ENCODE measurements around the gene IFITM5. TPM values are rescaled to one million over a fixed set of nuclear protein-coding genes. Genes with fewer than 3 reads are reported as not detected.
A peak's percentile ranks its signal among the peaks of the same experiment; 100 is the strongest.

The IFITM5 gene
- total and polyA plus RNA-seq, 2 of the 4 experiments (the other 2 are of a cell fraction), result not detected

- no peak overlapping the region for H3K56ac ChIP-seq (ENCODE audit: extremely low read depth, insufficient read depth, low read length)
- no peak overlapping the region for H3K4me2 ChIP-seq (ENCODE audit: low read depth, low read length)
- H2BK120ac ChIP-seq (ENCODE audit: low read depth, low read length), result no peak overlapping the region
- CTCF ChIA-PET, result no interaction called here
- no peak overlapping the region for H2AK5ac ChIP-seq (ENCODE audit: low read depth, low read length)
- H3K9ac ChIP-seq (ENCODE audit: low read depth, low read length), result no peak overlapping the region
- no peaks in the 10 kb centered on the region for H4K20me1 ChIP-seq (ENCODE audit: insufficient read depth, low read length)
- no peak overlapping the region for H2BK5ac ChIP-seq (ENCODE audit: low read depth, low read length, poor library complexity, severe bottlenecking)
- TF ChIP-seq RAD21 (IDR thresholded peaks at IDR 0.05; ENCODE audit: low read length), result no peak
- TF ChIP-seq CTCF (conservative IDR thresholded peaks at IDR 0.05; ENCODE audit: low read depth, low read length), result no peak
- TF ChIP-seq POLR2A (IDR thresholded peaks at IDR 0.05; ENCODE audit: low read depth, low read length), result no peak
- no peak for TF ChIP-seq USF2 (IDR thresholded peaks at IDR 0.05; ENCODE audit: low read depth, low read length)
- no peak for TF ChIP-seq RFX5 (IDR thresholded peaks at IDR 0.05; ENCODE audit: low read depth, low read length)
- no peak for TF ChIP-seq MXI1 (IDR thresholded peaks at IDR 0.05; ENCODE audit: borderline replicate concordance, low read depth, low read length)
- no peak for TF ChIP-seq BHLHE40 (IDR thresholded peaks at IDR 0.05; ENCODE audit: low read depth, low read length)
- no peak for TF ChIP-seq CHD1 (IDR thresholded peaks at IDR 0.05; ENCODE audit: low read depth, low read length)
- TF ChIP-seq ELK1 (IDR thresholded peaks at IDR 0.05; ENCODE audit: borderline replicate concordance, low read depth, low read length), result no peak
- TF ChIP-seq SMC3 (IDR thresholded peaks at IDR 0.05; ENCODE audit: low read depth, low read length), result no peak
- no peak for TF ChIP-seq MAFK (IDR thresholded peaks at IDR 0.05; ENCODE audit: low read depth, low read length)
- H4K5ac ChIP-seq (ENCODE audit: low read depth, low read length), result no peak overlapping the region
- H3K18ac ChIP-seq (ENCODE audit: low read depth, low read length), result no peak overlapping the region
- peaks cover 2% of the 10 kb centered on the region; the same call in 1 of the 2 replicates for H3K9me3 ChIP-seq (ENCODE audit: control insufficient read depth, insufficient read depth, low read length)
- H3K27ac ChIP-seq (ENCODE audit: insufficient read depth, low read length), result no peak overlapping the region
- H3K14ac ChIP-seq (replicated peaks; ENCODE audit: low read depth, low read length), result no peak overlapping the region
- no peaks in the 10 kb centered on the region for H3K4me1 ChIP-seq (ENCODE audit: control insufficient read depth, insufficient read depth, low read length)
- H3K4me3 ChIP-seq (ENCODE audit: insufficient read depth, low read depth, low read length), result no peak overlapping the region
- no peaks in the 10 kb centered on the region for H3K36me3 ChIP-seq (ENCODE audit: control insufficient read depth, insufficient read depth, low read length)
- no TSS peak for BruUV-seq (replicated peaks)
- H3K9me1 ChIP-seq (ENCODE audit: insufficient read depth, low read length), result no peaks in the 10 kb centered on the region
- 86% methylated on average over 13 of the region's 22 CpGs; no CpG with 5 or more reads in 1 of the 2 experiments for WGBS, 2 experiments (ENCODE audit: extremely low coverage in 2 of 2, insufficient read length in 1 of 2)
- dilution Hi-C loops (cut with HindIII; ENCODE audit: low sequenced_read_pairs, unreplicated experiment), result no loop called here
- no peak overlapping the region for H2BK20ac ChIP-seq (ENCODE audit: low read depth, low read length)
- DNase-seq (no peak), ATAC-seq (ENCODE audit: low read depth) (no peak)
- H3K23ac ChIP-seq (ENCODE audit: low read depth, low read length), result no peak overlapping the region
- H4K8ac ChIP-seq (ENCODE audit: low read depth in 2 of 2, low read length in 2 of 2), result no peak overlapping the region
- in situ Hi-C loops (cut with MboI; ENCODE audit: low sequenced_read_pairs), result no loop called here
- no peak overlapping the region for H4K91ac ChIP-seq (ENCODE audit: insufficient read depth, low read depth, low read length)
- intact Hi-C loops (cut with micrococcal nuclease), result no loop called here
- POLR2A ChIA-PET (ENCODE audit: unreplicated experiment), result no interaction called here
- no peak overlapping the region for H2AFZ ChIP-seq (replicated peaks; ENCODE audit: low read length, poor library complexity)
- no peak overlapping the region for H2BK15ac ChIP-seq (ENCODE audit: low read depth, low read length)
- no peak overlapping the region for H3K4ac ChIP-seq (ENCODE audit: low read depth, low read length)
- H3K79me1 ChIP-seq (ENCODE audit: low read depth in 1 of 2, low read length in 2 of 2), result no peaks in the 10 kb centered on the region
- peaks cover 47% of the 10 kb centered on the region for H3K27me3 ChIP-seq (ENCODE audit: control insufficient read depth, insufficient read depth, low read length)
- peak overlapping the region; percentile 19 for H2AK9ac ChIP-seq (replicated peaks; ENCODE audit: low read depth, low read length, poor library complexity)
These were observed 27.0 kb downstream of the IFITM5 start for GRCh38 chr11:272195-272930.
